Adrenal gland (tissue), 12 donors: Measurements from ENCODE around the gene ZNF410. TPM values are rescaled to one million over a fixed set of nuclear protein-coding genes. Genes with fewer than 3 reads are reported as not detected.

Experiments
- DNase-seq, 7 donors: peaks; one replicate each; pipeline ENCODE4 v3.0.0-alpha.2; 2019 to 2020
- H3K27ac ChIP-seq, 5 donors: fragments of 200-600 bp; sonication (generic) in 4 of 5; 1 replicate in 3 of 5; 2 replicates in 2 of 5; pipeline versions ENCODE4 v1.5.1 to v1.8.0; 2016 to 2020; ENCODE audit warnings: mild to moderate bottlenecking in 1 of 5
- H3K27me3 ChIP-seq: fragments of 200-600 bp; 2 replicates; pipeline ENCODE4 v1.8.0; 2021
- H3K36me3 ChIP-seq, 2 donors: fragments of 200-600 bp; replicated peaks in 1 of 2; 1 replicate in 1 of 2; 2 replicates in 1 of 2; pipeline versions ENCODE4 v1.5.1 to v1.8.0; 2018 to 2022
- H3K4me1 ChIP-seq, 2 donors: fragments of 200-600 bp; replicated peaks in 1 of 2; 1 replicate in 1 of 2; 2 replicates in 1 of 2; pipeline versions ENCODE4 v1.5.1 to v1.8.0; 2018 to 2021
- H3K4me3 ChIP-seq, 4 donors: fragments of 200-600 bp; sonication (generic) in 3 of 4; one replicate each; pipeline ENCODE4 v1.5.1; 2016 to 2018
- H3K9me3 ChIP-seq, 3 donors: fragments of 200-600 bp; sonication (generic) in 1 of 3; replicated peaks in 1 of 3; 1 replicate in 2 of 3; 2 replicates in 1 of 3; pipeline versions ENCODE4 v1.5.1 to v1.8.0; 2016 to 2021
- POLR2A ChIP-seq, 2 donors: fragments of 450-650 bp; IDR thresholded peaks; one replicate each; pipeline ENCODE4 v1.6.1; 2017; ENCODE audit warnings: antibody characterized with exemption in 2 of 2, mild to moderate bottlenecking in 2 of 2, moderate library complexity in 1 of 2
- WGBS, 4 donors: extraction: QIAGEN DNeasy Blood & Tissue Kit in 2 of 4; methylation state at CpG; one replicate each; pipeline versions ENCODE4 v1.1.5 to v1.1.7; 2013 to 2017; 5-methylcytosine and 5-hydroxymethylcytosine counted together
- intact Hi-C, 2 donors: fragments of 100-400 bp; cut with DNase I; formaldehyde crosslinking; loops; one replicate each; pipeline versions ENCODE4 v1.14.1 to v1.15.0; 2022 to 2023
- polyA plus RNA-seq, 3 donors: library from polyadenylated mRNA; stranded (reverse); fragments of 200-250 nt in 2 of 3; fragments of 350-450 nt in 1 of 3; fragmentation: Illumina TruSeq in 1 of 3; extraction: RNeasy Lipid Tissue Mini Kit (QIAGEN cat#74804) in 1 of 3; gene quantifications; one replicate each; pipeline ENCODE4 v1.2.3, GENCODE V29; 2013 to 2014
- total RNA-seq, 9 donors: library from RNA; depleted of rRNA in 4 of 9; stranded (reverse); fragments of >200 nt in 4 of 9; fragments of 120-200 nt in 1 of 9; fragmentation: NEBNext Ultra II Directional in 1 of 9; extraction: Animal tissue kit (Norgen Biotek cat#: 25700) in 1 of 9; gene quantifications; one replicate each; pipeline versions ENCODE4 v1.1.0 to v1.2.4, GENCODE V29; 2013 to 2023
- TF ChIP-seq, protein P1 (sequence below), 6 experiments: fragments of 450-650 bp in 4 of 6; fragments of 200-600 bp in 2 of 6; sonication (generic) in 1 of 6; IDR thresholded peaks; 1 replicate in 5 of 6; 2 replicates in 1 of 6; pipeline versions ENCODE4 v1.5.1 to v1.8.0; 2016 to 2021; ENCODE audit warnings: antibody characterized with exemption in 6 of 6, mild to moderate bottlenecking in 2 of 6, moderate library complexity in 1 of 6
- donor health status: healthy with polysubstance abuse.
- donor health status: Bipolar disorder and iron deficiency.
- donor health status: DM: yes; HTN: yes; CAD: no.
- donor health status: DM: no; HTN: no; CAD: no.
- donor health status: DM: no; HTN: no; CAD: no.
- donor health status: DM: yes; HTN: yes; CAD: no.

The ZNF410 gene
- total and polyA plus RNA-seq, 12 donors = 30.6 to 79.5 (median 56.8) TPM

DNA sequence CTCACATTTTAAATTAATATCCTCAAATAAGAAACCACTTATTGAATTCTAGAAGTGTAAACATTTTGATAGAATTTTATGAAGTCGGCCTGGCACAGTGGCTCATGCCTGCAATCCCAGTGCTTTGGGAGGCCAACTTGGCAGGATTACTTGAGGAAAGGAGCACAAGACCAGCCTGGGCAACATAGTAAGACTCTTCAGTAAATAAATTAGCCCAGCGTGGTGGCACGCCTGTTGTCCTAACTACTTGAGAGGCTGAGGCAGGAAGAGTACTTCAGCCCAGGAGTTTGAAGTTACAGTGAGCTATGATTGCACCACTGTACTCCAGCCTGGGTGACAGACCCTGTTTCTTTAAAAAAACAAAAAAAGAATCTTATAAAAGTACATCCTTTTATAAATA, 8.9 kb upstream of the ZNF410 start:
- Histone ChIP-seq H3K27ac (no peak overlapping the region), H3K27me3 (no peaks in the 10 kb centered on the region), H3K4me3 (no peak overlapping the region), H3K9me3 (no peaks in the 10 kb centered on the region), H3K4me1 (no peaks in the 10 kb centered on the region), H3K36me3 (peaks cover 0 to 6% of the 10 kb centered on the region in 2 donors)
- DNase-seq = no peak
- no peak for TF ChIP-seq POLR2A (IDR thresholded peaks at IDR 0.05)
- TF ChIP-seq, protein P1, sequence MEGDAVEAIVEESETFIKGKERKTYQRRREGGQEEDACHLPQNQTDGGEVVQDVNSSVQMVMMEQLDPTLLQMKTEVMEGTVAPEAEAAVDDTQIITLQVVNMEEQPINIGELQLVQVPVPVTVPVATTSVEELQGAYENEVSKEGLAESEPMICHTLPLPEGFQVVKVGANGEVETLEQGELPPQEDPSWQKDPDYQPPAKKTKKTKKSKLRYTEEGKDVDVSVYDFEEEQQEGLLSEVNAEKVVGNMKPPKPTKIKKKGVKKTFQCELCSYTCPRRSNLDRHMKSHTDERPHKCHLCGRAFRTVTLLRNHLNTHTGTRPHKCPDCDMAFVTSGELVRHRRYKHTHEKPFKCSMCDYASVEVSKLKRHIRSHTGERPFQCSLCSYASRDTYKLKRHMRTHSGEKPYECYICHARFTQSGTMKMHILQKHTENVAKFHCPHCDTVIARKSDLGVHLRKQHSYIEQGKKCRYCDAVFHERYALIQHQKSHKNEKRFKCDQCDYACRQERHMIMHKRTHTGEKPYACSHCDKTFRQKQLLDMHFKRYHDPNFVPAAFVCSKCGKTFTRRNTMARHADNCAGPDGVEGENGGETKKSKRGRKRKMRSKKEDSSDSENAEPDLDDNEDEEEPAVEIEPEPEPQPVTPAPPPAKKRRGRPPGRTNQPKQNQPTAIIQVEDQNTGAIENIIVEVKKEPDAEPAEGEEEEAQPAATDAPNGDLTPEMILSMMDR (IDR thresholded peaks at IDR 0.05) = no peak
- intact Hi-C loops = no loop called here
- 91 to 95% (median 94%) methylated on average over 3 of the region's 3 CpGs for WGBS, 4 donors

DNA sequence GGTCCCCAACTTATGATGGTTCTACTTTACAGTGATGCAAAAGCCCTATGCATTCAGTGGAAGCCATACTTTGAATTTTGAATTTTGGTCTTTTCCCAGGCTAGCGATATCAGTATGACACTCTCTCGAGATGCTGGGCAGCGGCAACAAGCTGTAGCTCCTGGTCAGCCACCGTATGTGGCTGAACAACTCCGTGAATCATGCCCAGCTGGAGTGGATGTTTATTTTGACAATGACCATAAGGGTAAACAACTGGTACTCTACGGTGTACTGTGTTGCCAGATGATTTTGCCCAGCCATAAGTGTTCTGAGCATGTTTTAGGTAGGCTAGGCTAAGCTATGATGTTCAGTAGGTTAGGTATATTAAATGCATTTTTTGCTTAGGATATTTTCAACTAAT, 8.2 kb upstream of the ZNF410 start:
- intact Hi-C loops = no loop called here

DNA sequence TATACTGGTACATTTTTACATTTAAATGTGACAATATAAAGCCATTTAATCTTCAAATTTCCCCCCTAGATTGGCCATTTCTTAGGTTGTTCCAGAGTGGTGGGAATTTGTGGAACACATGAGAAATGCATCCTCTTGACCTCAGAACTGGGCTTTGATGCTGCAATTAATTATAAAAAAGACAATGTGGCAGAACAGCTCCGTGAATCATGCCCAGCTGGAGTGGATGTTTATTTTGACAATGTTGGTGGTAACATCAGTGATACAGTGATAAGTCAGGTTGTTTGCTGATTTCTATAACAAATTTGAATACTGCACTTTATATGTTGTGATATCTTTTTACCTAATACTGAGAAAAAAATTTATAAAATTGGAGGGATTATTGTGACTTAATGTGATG, 7.6 kb upstream of the ZNF410 start:
- intact Hi-C loops = no loop called here
- DNase-seq = no peak
- Histone ChIP-seq H3K36me3 (peaks cover 0 to 6% of the 10 kb centered on the region in 2 donors), H3K9me3 (no peaks in the 10 kb centered on the region), H3K27me3 (no peaks in the 10 kb centered on the region), H3K27ac (no peak overlapping the region), H3K4me1 (peaks cover 0 to 4% of the 10 kb centered on the region in 2 donors), H3K4me3 (no peak overlapping the region)
- no peak for TF ChIP-seq POLR2A (IDR thresholded peaks at IDR 0.05)
- TF ChIP-seq, protein P1 (IDR thresholded peaks at IDR 0.05) = no peak
- 17 to 50% (median 48%) methylated on average over 1 of the region's 1 CpG for WGBS, 4 donors

More for the DNA sequence above, 8.2 kb upstream of the ZNF410 start:
- no peak overlapping the region for H3K4me3 ChIP-seq
- no peak for TF ChIP-seq POLR2A (IDR thresholded peaks at IDR 0.05)
- TF ChIP-seq, protein P1 (IDR thresholded peaks at IDR 0.05) = no peak
- no peak for DNase-seq
- H3K36me3 ChIP-seq = peaks cover 0 to 6% of the 10 kb centered on the region in 2 donors
- no peaks in the 10 kb centered on the region for H3K4me1 ChIP-seq
- no peak overlapping the region for H3K27ac ChIP-seq
- no peaks in the 10 kb centered on the region for H3K9me3 ChIP-seq
- WGBS, 4 donors = 86 to 91% (median 89%) methylated on average over 6 of the region's 6 CpGs
- no peaks in the 10 kb centered on the region for H3K27me3 ChIP-seq

DNA sequence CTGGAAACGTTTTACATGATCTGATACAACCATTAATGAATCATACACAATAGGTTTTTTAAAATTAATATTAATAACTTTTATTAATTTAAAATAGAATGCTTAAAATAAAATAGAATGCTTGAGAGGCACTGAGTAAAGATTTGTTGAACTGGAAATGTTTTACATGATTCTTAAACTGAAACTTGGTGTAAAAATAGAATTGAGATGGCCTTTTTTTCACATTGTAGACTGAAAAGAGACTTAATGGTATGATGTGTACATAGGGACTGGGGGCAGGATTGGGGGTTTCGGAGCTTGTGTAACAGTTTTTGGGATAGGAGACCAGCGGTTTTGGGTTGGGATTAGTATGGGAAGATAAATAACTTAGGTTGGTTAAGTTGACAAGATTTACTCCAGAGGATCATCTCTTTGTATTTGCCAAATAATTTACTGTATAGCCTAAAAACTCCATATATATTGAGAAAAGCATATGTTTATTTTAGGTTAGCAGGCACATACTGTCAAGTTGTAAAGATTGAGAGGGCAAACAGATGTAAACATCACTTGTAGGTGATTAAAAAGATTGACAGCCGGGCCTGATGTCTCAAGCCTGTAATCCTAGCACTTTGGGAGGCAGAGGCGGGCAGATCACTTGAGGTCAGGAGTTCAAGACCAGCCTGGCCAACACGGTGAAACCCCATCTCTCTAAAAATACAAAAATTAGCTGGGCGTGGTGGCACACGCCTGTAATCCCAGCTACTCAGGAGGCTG, 2.0 kb upstream of the ZNF410 start:
- no peak for DNase-seq
- WGBS, 4 donors = 85 to 90% (median 86%) methylated on average over 8 of the region's 8 CpGs
- intact Hi-C loops = no loop called here
- H3K4me3 ChIP-seq = no peak overlapping the region
- H3K9me3 ChIP-seq = no peaks in the 10 kb centered on the region
- peak overlapping the region in 2 of 5 donors; percentile 87 to 95 for H3K27ac ChIP-seq
- peaks cover 18 to 35% of the 10 kb centered on the region in 2 donors for H3K4me1 ChIP-seq
- H3K27me3 ChIP-seq = no peaks in the 10 kb centered on the region
- TF ChIP-seq POLR2A (IDR thresholded peaks at IDR 0.05) = no peak
- TF ChIP-seq, protein P1 (IDR thresholded peaks at IDR 0.05) = no peak
- no peaks in the 10 kb centered on the region for H3K36me3 ChIP-seq
